Ishikawa (cell line): Measurements from ENCODE around the gene CTBS.

ENCODE experiments used
- CEBPB ChIP-seq: IDR thresholded peaks from 2 replicates; pipeline ENCODE4 v1.6.1; 2012
- CREB1 ChIP-seq: IDR thresholded peaks from 2 replicates; pipeline ENCODE4 v1.6.1; 2012; ENCODE audit warnings: low read depth
- EGR1 ChIP-seq: IDR thresholded peaks from 2 replicates; pipeline ENCODE4 v1.6.1; 2012
- EP300 ChIP-seq: IDR thresholded peaks from 2 replicates; pipeline ENCODE4 v1.6.1; 2012; ENCODE audit warnings: borderline replicate concordance
- FOXM1 ChIP-seq: IDR thresholded peaks from 2 replicates; pipeline ENCODE4 v1.6.1; 2012; ENCODE audit warnings: low read depth, borderline replicate concordance
- MAX ChIP-seq: IDR thresholded peaks from 2 replicates; pipeline ENCODE4 v1.6.1; 2012
- NFIC ChIP-seq: IDR thresholded peaks from 2 replicates; pipeline ENCODE4 v1.6.1; 2012
- RAD21 ChIP-seq: IDR thresholded peaks from 2 replicates; pipeline ENCODE4 v1.6.1; 2012; ENCODE audit warnings: low read depth
- REST ChIP-seq: IDR thresholded peaks from 2 replicates; pipeline ENCODE4 v1.6.1; 2012; ENCODE audit warnings: low read depth, mild to moderate bottlenecking
- TAF1 ChIP-seq: IDR thresholded peaks from 2 replicates; pipeline ENCODE4 v1.6.1; 2012; ENCODE audit warnings: low read depth, mild to moderate bottlenecking
- TCF12 ChIP-seq: IDR thresholded peaks from 2 replicates; pipeline ENCODE4 v1.6.1; 2012; ENCODE audit warnings: low read depth
- TEAD4 ChIP-seq: IDR thresholded peaks from 2 replicates; pipeline ENCODE4 v1.6.1; 2012
- USF1 ChIP-seq: IDR thresholded peaks from 2 replicates; pipeline ENCODE4 v1.6.1; 2012
- YY1 ChIP-seq: IDR thresholded peaks from 2 replicates; pipeline ENCODE4 v1.6.1; 2012; ENCODE audit warnings: low read depth
- ZBTB7A ChIP-seq: IDR thresholded peaks from 2 replicates; pipeline ENCODE4 v1.6.1; 2012; ENCODE audit warnings: low read depth

The CTBS gene

GRCh38 chr1:84573967-84574842 lies at the start of gene CTBS:
Gene CTBS (minus strand): TSS chr1:84574440. CDS start chr1:84574415, 25 bp downstream.
- TF ChIP-seq NFIC (no peak), MAX (peak; percentile 90), TCF12 (peak; percentile 39; the same call in 1 of the 2 replicates), TAF1 (peak; percentile 71; the same call in 1 of the 2 replicates), YY1 (no peak), CREB1 (no peak), USF1 (no peak)

GRCh38 chr1:84621553-84621952 lies 47.3 kb upstream of the CTBS start:
- TF ChIP-seq TEAD4 = no peak
- TF ChIP-seq EP300 = no peak
- no peak for TF ChIP-seq USF1

GRCh38 chr1:84620720-84621313 lies 46.6 kb upstream of the CTBS start:
- TF ChIP-seq NFIC = peak; percentile 27; the same call in 1 of the 2 replicates
- peak; percentile 45; the same call in 1 of the 2 replicates for TF ChIP-seq MAX
- TF ChIP-seq USF1 = no peak
- TF ChIP-seq EP300 = no peak
- TF ChIP-seq YY1 = no peak
- TF ChIP-seq CEBPB = no peak
- no peak for TF ChIP-seq EGR1
- no peak for TF ChIP-seq REST
- TF ChIP-seq TCF12 = peak; percentile 46; the same call in 1 of the 2 replicates
- TF ChIP-seq FOXM1 = no peak
- peak; percentile 65 for TF ChIP-seq ZBTB7A
- TF ChIP-seq CREB1 = no peak
- 0 out of 2 replicates have a peak, but pooled peaks have one; percentile 33 for TF ChIP-seq TAF1
- TF ChIP-seq TEAD4 = no peak
- peak; percentile 54 for TF ChIP-seq RAD21

- TF ChIP-seq CREB1 = no peak
- TF ChIP-seq FOXM1 = no peak
Observed at GRCh38 chr1:84619383-84620102, 45.3 kb upstream of the CTBS start.

- no peak for TF ChIP-seq TAF1
- TF ChIP-seq TCF12 = no peak
- no peak for TF ChIP-seq NFIC
- TF ChIP-seq ZBTB7A = no peak
- no peak for TF ChIP-seq EGR1
- TF ChIP-seq FOXM1 = no peak
- no peak for TF ChIP-seq MAX
- TF ChIP-seq CREB1 = no peak
- TF ChIP-seq RAD21 = no peak
- TF ChIP-seq TEAD4 = no peak
- TF ChIP-seq YY1 = no peak
- TF ChIP-seq EP300 = no peak
- no peak for TF ChIP-seq CEBPB
- no peak for TF ChIP-seq REST
- TF ChIP-seq USF1 = no peak
Observed at GRCh38 chr1:84617349-84617748, 43.1 kb upstream of the CTBS start.
